HG03139 (cell line): ENCODE measurements around the gene CRYZL1.

Experiments
- ATAC-seq: cut with Tn5 transposase; IDR thresholded peaks from one replicate; pipeline ENCODE4 v1.9.1; 2021; ENCODE audit not compliant: unreplicated experiment

Gene CRYZL1

DNA sequence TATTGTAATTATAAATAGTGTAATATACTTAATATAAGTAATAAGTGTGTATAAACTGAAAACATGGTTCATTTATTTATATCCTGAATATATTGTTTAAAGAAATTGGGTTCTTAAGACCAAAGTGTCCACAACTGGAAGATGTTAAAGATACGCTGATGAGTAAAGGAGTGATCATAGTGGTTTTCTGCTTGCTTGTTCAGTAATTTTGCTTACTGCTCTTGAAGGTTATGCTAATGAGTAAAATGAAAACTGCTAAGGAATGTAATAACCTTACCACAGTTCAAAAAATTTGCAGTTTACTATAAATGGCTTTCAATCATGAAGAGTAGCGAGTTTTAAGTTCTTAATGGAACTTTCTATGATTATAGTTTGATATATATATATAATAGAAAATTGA is 75.0 kb downstream of the CRYZL1 start:
- ATAC-seq: no peak

DNA sequence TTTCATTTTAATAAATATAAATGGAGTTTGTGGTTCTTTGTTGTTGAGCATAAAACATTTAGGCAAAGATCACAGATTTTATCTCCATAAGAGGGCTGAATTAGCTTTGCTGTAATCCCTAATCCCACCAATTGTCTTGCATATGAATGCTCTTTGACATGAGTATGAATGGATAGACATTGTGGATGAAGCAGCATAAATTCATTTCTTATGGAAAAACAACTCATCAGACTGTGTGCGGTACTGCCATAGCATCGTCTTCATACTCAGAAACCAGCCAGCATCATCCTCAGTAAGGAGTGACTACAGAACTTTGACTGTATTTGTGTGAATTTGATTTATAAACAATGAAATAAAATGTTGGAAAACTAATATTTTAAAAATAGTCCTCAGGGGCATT is 79.2 kb downstream of the CRYZL1 start:
- ATAC-seq: no peak

DNA sequence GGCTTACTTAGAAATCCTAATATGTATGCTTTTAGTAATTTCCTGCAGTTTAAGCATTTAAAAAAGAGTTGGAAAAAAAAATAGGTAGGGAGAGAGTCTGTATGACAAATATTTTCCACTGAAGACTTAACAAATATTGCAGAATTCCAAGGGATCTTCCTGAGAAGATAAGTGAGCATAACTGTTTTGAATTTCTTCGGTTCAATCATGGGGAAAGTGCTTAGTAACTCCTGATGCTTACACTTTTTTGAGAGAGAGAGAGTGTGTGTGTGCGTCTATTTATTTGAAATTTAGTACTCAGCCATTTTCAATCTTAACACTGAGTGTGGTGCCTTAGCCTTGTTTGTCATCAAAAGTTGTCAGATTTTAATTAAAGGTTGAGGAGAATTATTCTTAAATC is 80.2 kb downstream of the CRYZL1 start:
- no peak for ATAC-seq

DNA sequence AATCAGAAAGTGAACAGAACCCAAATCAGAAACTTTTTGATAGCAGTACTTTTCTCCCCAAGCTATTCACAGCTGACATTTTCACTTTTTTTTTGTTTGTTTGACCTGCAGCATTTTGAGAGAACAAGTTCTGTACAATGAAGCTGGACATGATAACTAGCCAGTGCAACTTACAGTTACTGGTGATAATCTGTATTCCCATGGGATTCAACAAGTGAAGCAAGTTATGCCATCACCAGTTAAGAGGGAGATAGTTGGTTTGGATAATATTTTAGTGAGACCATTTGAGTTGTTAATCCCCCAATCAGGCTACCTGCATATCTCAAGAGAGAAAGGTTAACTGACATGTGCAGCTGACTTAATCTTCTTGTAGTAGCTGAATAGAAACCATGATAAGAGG is 80.6 kb downstream of the CRYZL1 start:
- ATAC-seq: no peak

DNA sequence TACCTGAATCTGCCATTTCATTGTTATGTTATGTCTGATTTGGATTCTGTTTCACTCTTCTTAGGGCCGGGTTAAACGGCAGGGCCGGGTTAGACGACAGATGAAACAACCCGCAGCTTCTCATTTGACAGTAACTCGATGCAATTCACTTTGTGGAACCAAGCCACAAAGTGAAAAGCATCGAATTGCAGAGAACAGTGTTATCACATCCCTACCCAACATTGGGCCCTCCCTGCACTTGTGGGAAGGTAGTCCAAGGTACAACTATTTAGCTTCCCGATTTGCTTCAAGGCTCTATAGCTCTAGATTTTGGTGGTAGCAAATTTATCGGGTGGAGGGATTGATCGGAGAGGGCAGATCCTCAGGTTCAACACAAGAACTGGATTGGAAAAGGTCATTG is 81.7 kb downstream of the CRYZL1 start:
- ATAC-seq: no peak

DNA sequence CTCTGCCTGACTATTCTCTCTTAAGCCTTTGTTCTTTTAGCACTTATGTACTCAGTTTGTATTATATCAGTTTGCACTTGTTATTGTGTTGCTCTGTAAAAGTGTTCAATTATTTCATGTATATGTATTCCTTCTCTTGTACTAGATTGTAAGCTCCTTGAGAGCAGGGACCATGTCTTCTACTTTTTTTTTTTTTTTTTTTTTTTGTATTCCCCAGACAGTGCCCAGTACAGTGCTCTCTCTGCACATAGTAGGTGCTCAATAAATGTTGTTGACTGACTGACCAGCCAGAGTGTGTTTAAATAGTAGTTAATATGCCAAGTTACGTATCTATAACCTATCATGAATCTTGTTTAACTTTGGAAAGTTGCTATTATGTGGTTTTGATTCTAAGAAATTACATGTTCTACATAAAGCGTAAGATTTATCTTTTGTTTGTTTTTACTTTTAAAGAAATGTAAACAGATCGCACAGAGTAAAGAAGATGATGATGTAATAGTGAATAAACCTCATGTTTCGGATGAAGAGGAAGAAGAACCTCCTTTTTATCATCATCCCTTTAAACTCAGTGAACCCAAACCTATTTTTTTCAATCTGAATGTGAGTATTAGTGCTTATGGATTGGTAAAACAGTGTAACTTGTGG is 82.6 kb downstream of the CRYZL1 start:
- ATAC-seq: no peak

DNA sequence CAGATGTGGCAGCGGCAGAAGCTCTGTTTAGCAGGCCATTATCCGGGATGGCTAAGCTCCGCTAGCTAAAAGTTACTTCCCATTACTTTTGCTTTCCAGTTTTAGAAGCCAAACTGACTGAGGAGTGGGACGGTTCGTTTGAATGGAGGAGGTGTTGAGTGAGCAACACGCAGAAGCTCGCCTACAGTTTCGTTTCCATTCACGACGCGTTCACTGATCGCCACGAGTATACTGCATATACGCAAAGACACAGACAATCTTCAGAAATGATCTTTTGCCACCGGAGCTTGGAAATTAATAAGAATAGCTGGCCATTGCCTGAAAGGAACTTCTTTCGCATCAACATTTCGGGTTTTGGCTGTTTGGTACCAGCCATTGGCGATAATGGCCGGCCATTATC is 84.1 kb downstream of the CRYZL1 start:
- no peak for ATAC-seq

DNA sequence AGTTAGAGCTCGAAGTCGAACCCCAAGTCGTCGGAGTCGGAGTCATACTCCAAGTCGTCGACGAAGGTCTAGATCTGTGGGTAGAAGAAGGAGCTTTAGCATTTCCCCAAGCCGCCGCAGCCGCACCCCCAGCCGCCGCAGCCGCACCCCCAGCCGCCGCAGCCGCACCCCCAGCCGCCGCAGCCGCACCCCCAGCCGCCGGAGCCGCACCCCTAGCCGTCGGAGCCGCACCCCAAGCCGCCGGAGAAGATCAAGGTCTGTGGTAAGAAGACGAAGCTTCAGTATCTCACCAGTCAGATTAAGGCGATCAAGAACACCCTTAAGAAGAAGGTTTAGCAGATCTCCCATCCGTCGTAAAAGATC is 86.6 kb downstream of the CRYZL1 start:
- ATAC-seq: no peak

DNA sequence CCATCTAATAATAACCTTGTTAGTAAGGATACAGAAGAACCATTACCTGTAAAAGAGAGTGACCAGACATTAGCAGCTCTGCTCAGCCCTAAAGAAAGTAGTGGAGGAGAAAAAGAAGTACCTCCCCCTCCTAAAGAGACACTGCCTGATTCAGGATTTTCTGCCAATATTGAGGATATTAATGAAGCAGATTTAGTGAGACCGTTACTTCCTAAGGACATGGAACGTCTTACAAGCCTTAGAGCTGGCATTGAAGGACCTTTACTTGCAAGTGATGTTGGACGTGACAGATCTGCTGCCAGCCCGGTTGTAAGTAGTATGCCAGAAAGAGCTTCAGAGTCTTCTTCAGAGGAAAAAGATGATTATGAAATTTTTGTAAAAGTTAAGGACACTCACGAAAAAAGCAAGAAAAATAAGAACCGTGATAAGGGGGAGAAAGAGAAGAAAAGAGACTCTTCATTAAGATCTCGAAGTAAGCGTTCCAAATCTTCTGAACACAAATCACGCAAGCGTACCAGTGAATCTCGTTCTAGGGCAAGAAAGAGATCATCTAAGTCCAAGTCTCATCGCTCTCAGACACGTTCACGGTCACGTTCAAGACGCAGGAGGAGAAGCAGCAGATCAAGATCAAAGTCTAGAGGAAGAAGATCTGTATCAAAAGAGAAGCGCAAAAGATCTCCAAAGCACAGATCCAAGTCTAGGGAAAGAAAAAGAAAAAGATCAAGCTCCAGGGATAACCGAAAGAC is 87.1 kb downstream of the CRYZL1 start:
- ATAC-seq: no peak

DNA sequence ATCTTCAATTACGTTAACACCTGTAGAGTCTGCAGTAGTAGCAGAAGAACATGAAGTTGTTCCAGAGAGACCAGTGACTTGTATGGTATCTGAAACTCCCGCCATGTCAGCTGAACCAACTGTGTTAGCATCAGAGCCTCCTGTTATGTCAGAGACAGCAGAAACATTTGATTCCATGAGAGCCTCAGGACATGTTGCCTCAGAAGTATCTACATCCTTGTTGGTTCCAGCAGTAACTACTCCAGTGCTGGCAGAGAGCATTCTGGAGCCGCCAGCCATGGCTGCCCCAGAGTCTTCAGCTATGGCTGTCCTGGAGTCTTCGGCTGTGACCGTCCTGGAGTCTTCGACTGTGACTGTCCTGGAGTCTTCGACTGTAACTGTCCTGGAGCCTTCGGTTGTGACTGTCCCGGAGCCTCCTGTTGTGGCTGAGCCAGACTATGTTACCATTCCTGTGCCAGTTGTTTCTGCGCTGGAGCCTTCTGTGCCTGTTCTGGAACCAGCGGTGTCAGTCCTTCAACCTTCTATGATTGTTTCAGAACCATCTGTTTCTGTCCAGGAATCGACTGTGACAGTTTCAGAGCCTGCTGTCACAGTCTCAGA is 88.4 kb downstream of the CRYZL1 start:
- ATAC-seq: no peak

DNA sequence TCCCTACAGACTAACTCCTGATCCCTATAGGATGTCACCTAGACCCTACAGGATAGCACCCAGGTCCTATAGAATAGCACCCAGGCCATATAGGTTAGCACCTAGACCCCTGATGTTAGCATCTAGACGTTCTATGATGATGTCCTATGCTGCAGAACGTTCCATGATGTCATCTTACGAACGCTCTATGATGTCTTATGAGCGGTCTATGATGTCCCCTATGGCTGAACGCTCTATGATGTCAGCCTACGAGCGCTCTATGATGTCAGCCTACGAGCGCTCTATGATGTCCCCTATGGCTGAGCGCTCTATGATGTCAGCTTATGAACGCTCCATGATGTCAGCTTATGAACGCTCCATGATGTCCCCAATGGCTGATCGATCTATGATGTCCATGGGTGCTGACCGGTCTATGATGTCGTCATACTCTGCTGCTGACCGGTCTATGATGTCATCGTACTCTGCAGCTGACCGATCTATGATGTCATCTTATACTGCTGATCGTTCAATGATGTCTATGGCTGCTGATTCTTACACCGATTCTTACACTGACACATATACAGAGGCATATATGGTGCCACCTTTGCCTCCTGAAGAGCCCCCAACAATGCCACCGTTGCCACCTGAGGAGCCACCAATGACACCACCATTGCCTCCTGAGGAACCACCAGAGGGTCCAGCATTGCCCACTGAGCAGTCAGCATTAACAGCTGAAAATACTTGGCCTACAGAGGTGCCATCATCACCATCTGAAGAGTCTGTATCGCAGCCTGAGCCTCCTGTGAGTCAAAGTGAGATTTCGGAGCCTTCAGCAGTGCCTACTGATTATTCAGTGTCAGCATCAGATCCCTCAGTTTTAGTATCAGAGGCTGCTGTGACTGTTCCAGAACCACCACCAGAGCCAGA is 89.2 kb downstream of the CRYZL1 start:
- no peak for ATAC-seq

DNA sequence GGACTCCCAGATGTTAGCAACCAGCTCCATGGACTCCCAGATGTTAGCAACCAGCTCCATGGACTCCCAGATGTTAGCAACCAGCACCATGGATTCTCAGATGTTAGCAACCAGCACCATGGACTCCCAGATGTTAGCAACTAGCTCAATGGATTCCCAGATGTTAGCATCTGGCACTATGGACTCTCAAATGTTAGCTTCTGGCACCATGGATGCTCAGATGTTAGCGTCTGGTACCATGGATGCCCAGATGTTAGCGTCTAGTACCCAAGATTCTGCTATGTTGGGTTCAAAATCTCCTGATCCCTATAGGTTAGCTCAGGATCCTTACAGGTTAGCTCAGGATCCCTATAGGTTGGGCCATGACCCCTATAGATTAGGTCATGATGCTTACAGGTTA is 89.9 kb downstream of the CRYZL1 start:
- no peak for ATAC-seq

DNA sequence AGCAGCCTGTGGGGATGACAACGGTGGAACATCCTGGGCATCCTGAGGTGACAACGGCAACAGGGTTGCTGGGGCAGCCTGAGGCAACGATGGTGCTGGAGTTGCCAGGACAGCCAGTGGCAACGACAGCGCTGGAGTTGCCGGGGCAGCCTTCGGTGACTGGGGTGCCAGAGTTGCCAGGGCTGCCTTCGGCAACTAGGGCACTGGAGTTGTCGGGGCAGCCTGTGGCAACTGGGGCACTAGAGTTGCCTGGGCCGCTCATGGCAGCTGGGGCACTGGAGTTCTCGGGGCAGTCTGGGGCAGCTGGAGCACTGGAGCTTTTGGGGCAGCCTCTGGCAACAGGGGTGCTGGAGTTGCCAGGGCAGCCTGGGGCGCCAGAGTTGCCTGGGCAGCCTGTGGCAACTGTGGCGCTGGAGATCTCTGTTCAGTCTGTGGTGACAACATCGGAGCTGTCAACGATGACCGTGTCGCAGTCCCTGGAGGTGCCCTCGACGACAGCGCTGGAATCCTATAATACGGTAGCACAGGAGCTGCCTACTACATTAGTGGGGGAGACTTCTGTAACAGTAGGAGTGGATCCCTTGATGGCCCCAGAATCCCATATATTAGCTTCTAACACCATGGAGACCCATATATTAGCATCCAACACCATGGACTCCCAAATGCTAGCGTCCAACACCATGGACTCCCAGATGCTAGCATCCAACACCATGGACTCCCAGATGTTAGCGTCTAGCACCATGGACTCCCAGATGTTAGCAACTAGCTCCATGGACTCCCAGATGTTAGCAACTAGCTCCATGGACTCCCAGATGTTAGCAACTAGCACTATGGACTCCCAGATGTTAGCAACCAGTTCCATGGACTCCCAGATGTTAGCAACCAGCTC is 90.5 kb downstream of the CRYZL1 start:
- no peak for ATAC-seq

DNA sequence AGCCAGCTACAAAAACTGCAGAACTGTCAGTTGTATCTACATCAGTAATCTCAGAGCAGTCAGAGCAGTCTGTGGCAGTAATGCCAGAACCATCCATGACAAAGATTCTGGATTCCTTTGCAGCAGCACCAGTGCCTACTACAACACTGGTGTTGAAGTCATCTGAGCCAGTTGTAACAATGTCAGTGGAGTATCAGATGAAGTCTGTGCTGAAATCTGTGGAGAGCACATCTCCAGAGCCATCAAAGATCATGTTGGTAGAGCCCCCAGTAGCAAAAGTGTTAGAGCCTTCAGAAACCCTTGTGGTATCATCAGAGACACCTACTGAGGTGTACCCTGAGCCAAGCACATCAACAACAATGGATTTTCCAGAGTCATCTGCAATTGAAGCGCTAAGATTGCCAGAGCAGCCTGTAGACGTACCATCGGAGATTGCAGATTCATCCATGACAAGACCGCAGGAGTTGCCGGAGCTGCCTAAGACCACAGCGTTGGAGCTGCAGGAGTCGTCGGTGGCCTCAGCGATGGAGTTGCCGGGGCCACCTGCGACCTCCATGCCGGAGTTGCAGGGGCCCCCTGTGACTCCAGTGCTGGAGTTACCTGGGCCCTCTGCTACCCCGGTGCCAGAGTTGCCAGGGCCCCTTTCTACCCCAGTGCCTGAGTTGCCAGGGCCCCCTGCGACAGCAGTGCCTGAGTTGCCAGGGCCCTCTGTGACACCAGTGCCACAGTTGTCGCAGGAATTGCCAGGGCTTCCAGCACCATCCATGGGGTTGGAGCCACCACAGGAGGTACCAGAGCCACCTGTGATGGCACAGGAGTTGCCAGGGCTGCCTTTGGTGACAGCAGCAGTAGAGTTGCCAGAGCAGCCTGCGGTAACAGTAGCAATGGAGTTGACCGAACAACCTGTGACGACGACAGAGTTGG is 91.4 kb downstream of the CRYZL1 start:
- ATAC-seq: no peak

DNA sequence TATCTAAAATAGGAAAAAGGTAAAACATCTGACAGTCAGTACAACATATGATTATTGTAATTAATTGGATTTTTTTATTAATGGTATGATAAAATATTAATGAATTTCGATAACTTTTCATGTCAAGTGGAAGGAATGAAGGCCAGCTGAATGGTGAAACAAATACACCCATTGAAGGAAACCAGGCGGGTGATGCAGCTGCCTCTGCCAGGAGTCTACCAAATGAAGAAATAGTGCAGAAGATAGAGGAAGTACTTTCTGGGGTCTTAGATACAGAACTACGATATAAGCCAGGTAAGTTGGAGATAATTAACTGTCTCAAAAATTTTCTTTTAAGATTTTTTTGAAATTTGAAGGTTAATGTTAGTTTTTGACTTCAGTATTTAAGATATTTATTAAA is 95.5 kb downstream of the CRYZL1 start:
- no peak for ATAC-seq

DNA sequence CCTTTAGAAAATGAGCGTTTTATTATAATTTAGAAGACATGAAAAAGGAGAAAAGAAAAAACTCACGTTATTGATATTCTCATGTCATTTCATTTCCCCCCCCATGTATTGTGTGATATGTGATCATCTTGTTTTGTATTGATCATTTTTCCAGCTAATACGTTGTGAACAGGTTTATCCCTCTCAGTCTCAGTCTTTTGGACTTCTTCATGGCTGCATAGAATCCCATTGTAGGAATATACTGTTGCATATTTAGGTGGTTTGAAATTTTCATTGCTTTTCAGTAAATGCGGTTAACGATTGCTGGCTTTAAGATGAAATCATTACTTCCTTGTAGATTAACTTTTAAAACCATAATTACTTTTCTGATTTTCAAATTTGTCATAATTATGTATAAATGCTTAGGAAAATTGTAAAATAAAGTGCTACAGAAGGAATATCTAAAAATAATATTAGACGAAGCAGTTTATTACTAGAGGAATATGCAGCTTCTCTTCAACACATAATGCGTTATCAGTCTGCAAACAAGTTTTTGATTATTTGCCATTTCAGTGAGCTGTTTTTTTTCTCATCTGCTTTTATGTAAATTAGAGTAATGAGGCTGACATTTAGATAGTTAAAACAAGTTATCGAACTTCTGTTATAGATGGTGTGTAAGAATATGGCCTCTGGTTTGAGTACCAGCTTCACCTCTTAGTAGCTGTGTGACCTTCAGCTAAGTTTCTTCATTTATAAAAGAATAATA is 96.9 kb downstream of the CRYZL1 start:
- ATAC-seq: no peak

DNA sequence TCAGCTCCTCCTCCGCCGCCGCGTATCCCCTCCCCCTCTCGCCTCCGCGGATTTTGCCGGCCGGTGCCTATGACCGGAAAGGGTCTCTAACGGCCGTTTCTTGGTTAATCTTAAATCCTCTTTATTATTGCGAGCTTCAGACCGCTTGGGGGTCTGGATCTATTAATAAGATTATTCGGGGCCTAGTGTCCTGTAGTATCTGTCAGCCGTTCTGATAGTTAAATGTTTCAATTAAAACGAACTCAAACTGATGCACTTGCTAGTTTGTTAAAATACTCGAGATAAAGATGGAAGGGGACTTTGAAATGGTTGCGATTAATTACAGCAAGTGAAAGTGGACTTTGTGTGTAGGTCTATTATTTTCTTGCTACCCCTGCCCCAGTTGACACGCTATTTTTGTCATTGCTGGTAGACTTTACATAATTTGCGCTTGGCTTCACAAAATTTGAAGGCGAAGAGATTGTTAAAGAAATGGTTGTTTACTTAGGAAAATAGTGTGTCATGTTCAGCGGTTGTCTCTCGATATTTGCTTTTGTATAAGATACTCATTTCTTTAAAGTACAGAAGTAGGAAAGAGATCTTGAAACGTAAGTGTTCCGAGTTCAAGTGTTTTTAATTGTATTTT is 97.9 kb downstream of the CRYZL1 start:
- no peak for ATAC-seq
